GM18907 (cell line): Measurements from ENCODE around the gene COL12A1.

ENCODE experiments used
- ATAC-seq: cut with Tn5 transposase; IDR thresholded peaks from one replicate; pipeline ENCODE4 v1.9.1; 2021; ENCODE audit warnings: mild to moderate bottlenecking, moderate library complexity; ENCODE audit not compliant: unreplicated experiment

The COL12A1 gene

GRCh38 chr6:75145976-75146375 is 59.9 kb downstream of the COL12A1 start:
- no peak for ATAC-seq

- no peak for ATAC-seq
Measured at GRCh38 chr6:75145211-75145610, 60.6 kb downstream of the COL12A1 start.

GRCh38 chr6:75144386-75144785 is 61.5 kb downstream of the COL12A1 start:
- ATAC-seq, result no peak

- ATAC-seq, result no peak
Measured at GRCh38 chr6:75143191-75143590, 62.7 kb downstream of the COL12A1 start.

- no peak for ATAC-seq
Measured at GRCh38 chr6:75142721-75143120, 63.1 kb downstream of the COL12A1 start.

GRCh38 chr6:75135876-75136275 is 70.0 kb downstream of the COL12A1 start:
- no peak for ATAC-seq

- no peak for ATAC-seq
Measured at GRCh38 chr6:75135450-75135849, 70.4 kb downstream of the COL12A1 start.

- no peak for ATAC-seq
Measured at GRCh38 chr6:75130784-75131183, 75.1 kb downstream of the COL12A1 start.

GRCh38 chr6:75128878-75129570 is 76.8 kb downstream of the COL12A1 start:
- no peak for ATAC-seq

GRCh38 chr6:75126518-75126917 is 79.3 kb downstream of the COL12A1 start:
- ATAC-seq, result no peak

- no peak for ATAC-seq
Measured at GRCh38 chr6:75124983-75125382, 80.9 kb downstream of the COL12A1 start.

GRCh38 chr6:75124085-75124484 is 81.8 kb downstream of the COL12A1 start:
- ATAC-seq, result no peak

- ATAC-seq, result no peak
Measured at GRCh38 chr6:75118925-75119515, 86.8 kb downstream of the COL12A1 start.

GRCh38 chr6:75117701-75118100 is 88.2 kb downstream of the COL12A1 start:
- ATAC-seq, result no peak

- no peak for ATAC-seq
Measured at GRCh38 chr6:75116946-75117345, 88.9 kb downstream of the COL12A1 start.

GRCh38 chr6:75115481-75115880 is 90.4 kb downstream of the COL12A1 start:
- ATAC-seq, result no peak

- no peak for ATAC-seq
Measured at GRCh38 chr6:75114806-75115205, 91.0 kb downstream of the COL12A1 start.

GRCh38 chr6:75114195-75114594 is 91.7 kb downstream of the COL12A1 start:
- ATAC-seq, result no peak

GRCh38 chr6:75113446-75113845 is 92.4 kb downstream of the COL12A1 start:
- ATAC-seq, result no peak

- no peak for ATAC-seq
Measured at GRCh38 chr6:75109765-75110164, 96.1 kb downstream of the COL12A1 start.

- no peak for ATAC-seq
Measured at GRCh38 chr6:75109022-75109421, 96.8 kb downstream of the COL12A1 start.

GRCh38 chr6:75108333-75108974 is 97.4 kb downstream of the COL12A1 start:
- ATAC-seq, result no peak
